ENCODE results near the gene SMC1B. TPM values are rescaled to one million over a fixed set of nuclear protein-coding genes. Genes with fewer than 3 reads are reported as not detected.

Gene SMC1B
- total RNA-seq, 4 donors from 2014 or later = not detected

- 95% methylated on average over 4 of the region's 13 CpGs; no CpG with 5 or more reads in 1 of the 2 donors for WGBS, 2 donors (ENCODE audit: low coverage in 1 of 2)
- Histone ChIP-seq H3K4me1 (peaks cover 0 to 4% (median 0%) of the 10 kb centered on the region in 3 donors), H3K36me3 (no peaks in the 10 kb centered on the region), H3K9me3 (no peaks in the 10 kb centered on the region), H3K27me3 (no peaks in the 10 kb centered on the region), H3K27ac (no peak overlapping the region), H3K4me3 (no peak overlapping the region)
- ATAC-seq = no peak
- TF ChIP-seq POLR2A (IDR thresholded peaks at IDR 0.05) (no peak), POLR2AphosphoS5 (IDR thresholded peaks at IDR 0.05) (no peak), EP300 (IDR thresholded peaks at IDR 0.05) (no peak)
- TF ChIP-seq, protein P1, sequence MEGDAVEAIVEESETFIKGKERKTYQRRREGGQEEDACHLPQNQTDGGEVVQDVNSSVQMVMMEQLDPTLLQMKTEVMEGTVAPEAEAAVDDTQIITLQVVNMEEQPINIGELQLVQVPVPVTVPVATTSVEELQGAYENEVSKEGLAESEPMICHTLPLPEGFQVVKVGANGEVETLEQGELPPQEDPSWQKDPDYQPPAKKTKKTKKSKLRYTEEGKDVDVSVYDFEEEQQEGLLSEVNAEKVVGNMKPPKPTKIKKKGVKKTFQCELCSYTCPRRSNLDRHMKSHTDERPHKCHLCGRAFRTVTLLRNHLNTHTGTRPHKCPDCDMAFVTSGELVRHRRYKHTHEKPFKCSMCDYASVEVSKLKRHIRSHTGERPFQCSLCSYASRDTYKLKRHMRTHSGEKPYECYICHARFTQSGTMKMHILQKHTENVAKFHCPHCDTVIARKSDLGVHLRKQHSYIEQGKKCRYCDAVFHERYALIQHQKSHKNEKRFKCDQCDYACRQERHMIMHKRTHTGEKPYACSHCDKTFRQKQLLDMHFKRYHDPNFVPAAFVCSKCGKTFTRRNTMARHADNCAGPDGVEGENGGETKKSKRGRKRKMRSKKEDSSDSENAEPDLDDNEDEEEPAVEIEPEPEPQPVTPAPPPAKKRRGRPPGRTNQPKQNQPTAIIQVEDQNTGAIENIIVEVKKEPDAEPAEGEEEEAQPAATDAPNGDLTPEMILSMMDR (IDR thresholded peaks at IDR 0.05) = no peak
Measured at GRCh38 chr22:45458532-45458931, 45.1 kb upstream of the SMC1B start.

DNA sequence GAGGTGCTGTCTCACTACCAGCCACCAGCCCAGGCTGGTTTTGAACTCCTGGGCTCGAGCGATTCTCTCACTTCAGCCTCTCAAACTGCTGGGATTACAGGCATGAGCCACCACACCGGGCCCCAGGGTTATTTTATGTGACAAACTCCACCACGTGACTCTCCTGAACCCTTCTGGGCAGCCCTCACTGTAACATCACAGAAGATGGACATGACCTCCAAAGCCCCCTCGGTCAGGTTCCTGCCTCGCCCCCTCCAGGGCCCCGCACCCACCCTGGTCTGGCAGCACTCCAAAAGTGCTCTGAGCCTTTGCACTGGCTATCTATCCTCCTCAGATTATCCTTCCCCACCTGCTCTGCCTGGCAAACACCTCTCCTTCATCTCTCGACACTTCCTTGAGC is 43.4 kb upstream of the SMC1B start:
- 91% methylated on average over 6 of the region's 8 CpGs; no CpG with 5 or more reads in 1 of the 2 donors for WGBS, 2 donors (ENCODE audit: low coverage in 1 of 2)
- Histone ChIP-seq H3K9me3 (no peaks in the 10 kb centered on the region), H3K27me3 (no peaks in the 10 kb centered on the region), H3K4me1 (peaks cover 0 to 17% (median 0%) of the 10 kb centered on the region in 3 donors), H3K4me3 (no peak overlapping the region), H3K27ac (no peak overlapping the region), H3K36me3 (no peaks in the 10 kb centered on the region)
- TF ChIP-seq, protein P1 (IDR thresholded peaks at IDR 0.05) = no peak
- no peak for TF ChIP-seq EP300 (IDR thresholded peaks at IDR 0.05)
- TF ChIP-seq POLR2AphosphoS5 (IDR thresholded peaks at IDR 0.05) = no peak
- TF ChIP-seq POLR2A (IDR thresholded peaks at IDR 0.05) = no peak
- ATAC-seq = no peak

DNA sequence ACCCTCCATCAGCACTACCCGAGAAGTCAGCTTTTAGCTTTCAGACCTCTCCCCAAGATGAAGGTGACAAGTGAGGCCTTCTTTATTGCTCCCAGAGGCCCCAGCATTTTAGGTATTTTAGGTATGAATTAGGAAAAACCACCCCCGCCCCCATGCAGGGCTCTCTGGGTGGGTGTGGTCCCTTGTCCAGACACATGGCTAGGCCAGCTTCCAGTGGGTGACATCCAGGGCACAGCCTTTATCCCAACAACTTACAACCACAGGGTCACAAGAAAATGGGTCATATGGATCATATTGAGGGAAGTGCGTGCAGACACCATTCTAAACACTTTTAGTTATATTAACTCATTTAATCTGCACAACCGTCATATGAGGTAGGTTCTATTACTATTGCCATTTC is 42.2 kb upstream of the SMC1B start:
- no peak for ATAC-seq
- 92% methylated on average over 2 of the region's 4 CpGs; no CpG with 5 or more reads in 1 of the 2 donors for whole genome bisulfite sequencing, 2 donors (ENCODE audit: low coverage in 1 of 2)
- TF ChIP-seq POLR2AphosphoS5 (IDR thresholded peaks at IDR 0.05) = no peak
- TF ChIP-seq, protein P1 (IDR thresholded peaks at IDR 0.05) = no peak
- TF ChIP-seq EP300 (IDR thresholded peaks at IDR 0.05) = no peak
- TF ChIP-seq POLR2A (IDR thresholded peaks at IDR 0.05) = no peak

GRCh38 chr22:45455212-45455611 is 41.8 kb upstream of the SMC1B start:
- no peak for ATAC-seq
- H3K27ac ChIP-seq = no peak overlapping the region
- H3K4me3 ChIP-seq = no peak overlapping the region
- H3K27me3 ChIP-seq = no peaks in the 10 kb centered on the region
- no peaks in the 10 kb centered on the region for H3K36me3 ChIP-seq
- peaks cover 0 to 28% (median 0%) of the 10 kb centered on the region in 3 donors for H3K4me1 ChIP-seq
- TF ChIP-seq, protein P1 (IDR thresholded peaks at IDR 0.05) = no peak
- TF ChIP-seq POLR2A (IDR thresholded peaks at IDR 0.05) (no peak), POLR2AphosphoS5 (IDR thresholded peaks at IDR 0.05) (no peak), EP300 (IDR thresholded peaks at IDR 0.05) (no peak)
- 67 to 80% methylated on average over 1 to 8 of the region's 14 CpGs for WGBS, 2 donors (ENCODE audit: low coverage in 1 of 2)
- H3K9me3 ChIP-seq = no peaks in the 10 kb centered on the region

More for the DNA sequence above, 42.2 kb upstream of the SMC1B start:
- no peaks in the 10 kb centered on the region for H3K36me3 ChIP-seq
- H3K4me3 ChIP-seq = no peak overlapping the region
- H3K4me1 ChIP-seq = peaks cover 0 to 24% (median 0%) of the 10 kb centered on the region in 3 donors
- no peaks in the 10 kb centered on the region for H3K27me3 ChIP-seq
- H3K9me3 ChIP-seq = no peaks in the 10 kb centered on the region
- no peak overlapping the region for H3K27ac ChIP-seq

GRCh38 chr22:45454275-45454674 is 40.9 kb upstream of the SMC1B start:
- TF ChIP-seq, protein P1 (IDR thresholded peaks at IDR 0.05) = no peak
- TF ChIP-seq POLR2A (IDR thresholded peaks at IDR 0.05) = no peak
- no peak for TF ChIP-seq EP300 (IDR thresholded peaks at IDR 0.05)
- no peak for TF ChIP-seq POLR2AphosphoS5 (IDR thresholded peaks at IDR 0.05)

More at GRCh38 chr22:45454275-45454674, 40.9 kb upstream of the SMC1B start:
- H3K27me3 ChIP-seq = no peaks in the 10 kb centered on the region
- no peak overlapping the region for H3K4me3 ChIP-seq
- H3K9me3 ChIP-seq = no peaks in the 10 kb centered on the region
- peaks cover 0 to 30% (median 0%) of the 10 kb centered on the region in 3 donors for H3K4me1 ChIP-seq
- peak overlapping the region in 3 of 4 donors; percentile 4 to 71 (median 71) for H3K27ac ChIP-seq
- H3K36me3 ChIP-seq = no peaks in the 10 kb centered on the region
- 83% methylated on average over 3 to 4 of the region's 4 CpGs for WGBS, 2 donors (ENCODE audit: low coverage in 1 of 2)
- ATAC-seq = peak; percentile 26

Data from gastroesophageal sphincter (tissue), 4 donors.